Type B pancreatic cell (in vitro differentiated cells): ENCODE results near the gene NRK. TPM values are rescaled to one million over a fixed set of nuclear protein-coding genes. Genes with fewer than 3 reads are reported as not detected.
"Not testable (repeated sequence)": the region's sequence is repeated elsewhere in the genome, so short reads cannot be mapped to it uniquely, and the experiment has no call there.

ENCODE experiments used
- DNase-seq: peaks from one replicate; pipeline ENCODE4 v3.0.0; 2021; ENCODE audit warnings: mixed read lengths; ENCODE audit not compliant: unreplicated experiment; ENCODE audit errors: extremely low spot score
- H3K27ac Mint-ChIP-seq: 2 replicates; pipeline ENCODE4 v1.8.0; 2021; ENCODE audit warnings: mild to moderate bottlenecking, mixed read lengths
- H3K27me3 Mint-ChIP-seq: 2 replicates; pipeline ENCODE4 v1.8.0; 2021; ENCODE audit warnings: mixed read lengths
- H3K36me3 Mint-ChIP-seq: 2 replicates; pipeline ENCODE4 v1.8.0; 2021; ENCODE audit warnings: mixed read lengths
- H3K4me1 Mint-ChIP-seq: one replicate; pipeline ENCODE4 v1.8.0; 2021; ENCODE audit warnings: mixed read lengths; ENCODE audit not compliant: unreplicated experiment
- H3K4me3 Mint-ChIP-seq: 2 replicates; pipeline ENCODE4 v1.8.0; 2021; ENCODE audit warnings: mild to moderate bottlenecking, mixed read lengths
- H3K9me3 Mint-ChIP-seq: 2 replicates; pipeline ENCODE4 v1.8.0; 2021; ENCODE audit warnings: mixed read lengths
- CTCF ChIP-seq: fragments of 200-600 bp; sonication (generic); conservative IDR thresholded peaks from 2 replicates; pipeline ENCODE4 v1.5.0; 2021; ENCODE audit warnings: antibody characterized with exemption, mild to moderate bottlenecking
- total RNA-seq: library from RNA; stranded (reverse); gene quantifications from 2 replicates; pipeline ENCODE4 v1.2.1, GENCODE V29; 2021; ENCODE audit warnings: low replicate concordance

The NRK gene
- total RNA-seq, 1 donor from 2014 or later = 19.7 TPM

- no peak overlapping the region for H3K4me3 Mint-ChIP-seq
- no peak for TF ChIP-seq CTCF
- peaks cover 3% of the 10 kb centered on the region for H3K27me3 Mint-ChIP-seq
- no peak for DNase-seq
- H3K4me1 Mint-ChIP-seq = no peaks in the 10 kb centered on the region
- no peak overlapping the region for H3K27ac Mint-ChIP-seq
- peaks cover 3% of the 10 kb centered on the region for H3K36me3 Mint-ChIP-seq
- no peaks in the 10 kb centered on the region for H3K9me3 Mint-ChIP-seq
Observed at GRCh38 chrX:105829011-105829410, 6.7 kb downstream of the NRK start.

- no peak overlapping the region for H3K4me3 Mint-ChIP-seq
- no peak for DNase-seq
- no peaks in the 10 kb centered on the region for H3K4me1 Mint-ChIP-seq
- no peaks in the 10 kb centered on the region for H3K27me3 Mint-ChIP-seq
- H3K36me3 Mint-ChIP-seq = no peaks in the 10 kb centered on the region
- no peak overlapping the region for H3K27ac Mint-ChIP-seq
- no peaks in the 10 kb centered on the region for H3K9me3 Mint-ChIP-seq
- no peak for TF ChIP-seq CTCF
Observed at GRCh38 chrX:105837232-105837631, 14.9 kb downstream of the NRK start.

- DNase-seq = no peak
- Mint-ChIP-seq H3K4me3 (no peak overlapping the region), H3K36me3 (no peaks in the 10 kb centered on the region), H3K9me3 (no peaks in the 10 kb centered on the region), H3K27ac (no peak overlapping the region), H3K4me1 (no peaks in the 10 kb centered on the region), H3K27me3 (no peaks in the 10 kb centered on the region)
- no peak for TF ChIP-seq CTCF
Observed at GRCh38 chrX:105845631-105846030, 23.3 kb downstream of the NRK start.

GRCh38 chrX:105850100-105850499 is 27.8 kb downstream of the NRK start:
- not testable (repeated sequence) for H3K4me1 Mint-ChIP-seq, H3K4me3 Mint-ChIP-seq

GRCh38 chrX:105865709-105866108 is 43.4 kb downstream of the NRK start:
- Mint-ChIP-seq H3K4me3 (peak overlapping the region; percentile 47), H3K27me3 (no peaks in the 10 kb centered on the region)
- TF ChIP-seq CTCF = no peak

More at GRCh38 chrX:105850100-105850499, 27.8 kb downstream of the NRK start:
- H3K27me3 Mint-ChIP-seq, DNase-seq, H3K27ac Mint-ChIP-seq, H3K9me3 Mint-ChIP-seq, H3K36me3 Mint-ChIP-seq: not testable (repeated sequence)

GRCh38 chrX:105869701-105870100 is 47.4 kb downstream of the NRK start:
- no peak overlapping the region for H3K27ac Mint-ChIP-seq

More at GRCh38 chrX:105865709-105866108, 43.4 kb downstream of the NRK start:
- no peak for DNase-seq
- Mint-ChIP-seq H3K9me3 (no peaks in the 10 kb centered on the region), H3K27ac (peak overlapping the region; percentile 70), H3K4me1 (peaks cover 5% of the 10 kb centered on the region), H3K36me3 (no peaks in the 10 kb centered on the region)

More at GRCh38 chrX:105869701-105870100, 47.4 kb downstream of the NRK start:
- Mint-ChIP-seq H3K27me3 (no peaks in the 10 kb centered on the region), H3K4me3 (no peak overlapping the region), H3K9me3 (no peaks in the 10 kb centered on the region), H3K4me1 (peaks cover 5% of the 10 kb centered on the region), H3K36me3 (no peaks in the 10 kb centered on the region)
- no peak for TF ChIP-seq CTCF
- no peak for DNase-seq
